H9 (cell line): ENCODE measurements around the gene GPR150. TPM values are rescaled to one million over a fixed set of nuclear protein-coding genes. Genes with fewer than 3 reads are reported as not detected.

Source experiments
- DNase-seq: peaks from one replicate; pipeline ENCODE4 v3.0.0-alpha.2; 2017
- H2AFZ ChIP-seq: one replicate; pipeline ENCODE4 v1.6.1; 2013; ENCODE audit warnings: mild to moderate bottlenecking, low read length, control low read depth, moderate library complexity
- H2AK5ac ChIP-seq: 2 replicates; pipeline ENCODE4 v1.6.1; 2013; ENCODE audit warnings: low read length, control low read depth, mixed read lengths; ENCODE audit not compliant: insufficient read length
- H2BK120ac ChIP-seq: one replicate; pipeline ENCODE4 v1.6.1; 2013; ENCODE audit warnings: low read depth, mild to moderate bottlenecking, low read length, control low read depth, inconsistent platforms; ENCODE audit not compliant: poor library complexity, severe bottlenecking
- H2BK12ac ChIP-seq: 2 replicates; pipeline ENCODE4 v1.6.1; 2013; ENCODE audit warnings: low read length, control low read depth, mixed read lengths, low read depth; ENCODE audit not compliant: insufficient read length
- H2BK15ac ChIP-seq: 2 replicates; pipeline ENCODE4 v1.6.1; 2013; ENCODE audit warnings: low read depth, low read length, control low read depth
- H2BK20ac ChIP-seq: one replicate; pipeline ENCODE4 v1.6.1; 2013; ENCODE audit warnings: low read depth, mild to moderate bottlenecking, low read length, control low read depth, inconsistent platforms; ENCODE audit not compliant: poor library complexity, severe bottlenecking
- H2BK5ac ChIP-seq: 2 replicates; pipeline ENCODE4 v1.6.1; 2013; ENCODE audit warnings: low read length, control low read depth, mixed read lengths; ENCODE audit not compliant: insufficient read length
- H3K14ac ChIP-seq: 2 replicates; pipeline ENCODE4 v1.6.1; 2013; ENCODE audit warnings: low read length, control low read depth; ENCODE audit not compliant: insufficient read depth
- H3K18ac ChIP-seq: 2 replicates; pipeline ENCODE4 v1.6.1; 2013; ENCODE audit warnings: low read depth, mild to moderate bottlenecking, mixed read lengths, low read length, control low read depth; ENCODE audit not compliant: insufficient read length
- H3K23ac ChIP-seq: 2 replicates; pipeline ENCODE4 v1.6.1; 2013; ENCODE audit warnings: low read length, control low read depth, mixed read lengths, low read depth; ENCODE audit not compliant: insufficient read length
- H3K23me2 ChIP-seq: 2 replicates; pipeline ENCODE4 v1.6.1; 2013; ENCODE audit warnings: low read depth, mild to moderate bottlenecking, mixed read lengths, low read length, control low read depth; ENCODE audit not compliant: insufficient read length, poor library complexity, severe bottlenecking
- H3K27ac ChIP-seq: 2 replicates; pipeline ENCODE4 v1.5.1; 2013; ENCODE audit warnings: low read length, control low read depth, mixed read lengths, low read depth; ENCODE audit not compliant: insufficient read length
- H3K27me3 ChIP-seq: 2 replicates; pipeline ENCODE4 v1.6.1; 2013; ENCODE audit warnings: low read length, control low read depth, inconsistent platforms; ENCODE audit not compliant: insufficient read depth
- H3K4ac ChIP-seq: 2 replicates; pipeline ENCODE4 v1.6.1; 2013; ENCODE audit warnings: low read depth, mild to moderate bottlenecking, control low read depth, inconsistent platforms, low read length, moderate library complexity
- H3K4me1 ChIP-seq: 2 replicates; pipeline ENCODE4 v1.6.1; 2013; ENCODE audit warnings: low read length, control low read depth, inconsistent platforms; ENCODE audit not compliant: insufficient read depth
- H3K4me2 ChIP-seq: 2 replicates; pipeline ENCODE4 v1.6.1; 2013; ENCODE audit warnings: low read length, control low read depth, mixed read lengths; ENCODE audit not compliant: insufficient read length, insufficient read depth
- H3K56ac ChIP-seq: 2 replicates; pipeline ENCODE4 v1.6.1; 2013; ENCODE audit warnings: low read depth, mild to moderate bottlenecking, mixed read lengths, low read length, control low read depth; ENCODE audit not compliant: insufficient read length
- H3K79me1 ChIP-seq: 2 replicates; pipeline ENCODE4 v1.6.1; 2013; ENCODE audit warnings: low read depth, mild to moderate bottlenecking, moderate library complexity, low read length, control low read depth, inconsistent platforms; ENCODE audit not compliant: insufficient read depth, poor library complexity, severe bottlenecking
- H3K79me2 ChIP-seq: 2 replicates; pipeline ENCODE4 v1.6.1; 2013; ENCODE audit warnings: low read length, control low read depth, inconsistent platforms; ENCODE audit not compliant: insufficient read depth
- H3K9ac ChIP-seq: 2 replicates; pipeline ENCODE4 v1.6.1; 2013; ENCODE audit warnings: low read length, control low read depth, mixed read lengths; ENCODE audit not compliant: insufficient read length; ENCODE audit errors: extremely low read depth
- H3K9me3 ChIP-seq: one replicate; pipeline ENCODE4 v1.6.1; 2013; ENCODE audit warnings: low read depth, low read length, inconsistent platforms; ENCODE audit not compliant: control insufficient read depth
- H3T11ph ChIP-seq: one replicate; pipeline ENCODE4 v1.6.1; 2013; ENCODE audit warnings: mild to moderate bottlenecking, low read length, control low read depth, inconsistent platforms
- H4K20me1 ChIP-seq: one replicate; pipeline ENCODE4 v1.6.1; 2013; ENCODE audit not compliant: control insufficient read depth, insufficient read length, insufficient read depth
- H4K5ac ChIP-seq: 2 replicates; pipeline ENCODE4 v1.6.1; 2013; ENCODE audit warnings: low read depth, mild to moderate bottlenecking, mixed read lengths, low read length, control low read depth; ENCODE audit not compliant: insufficient read length
- H4K8ac ChIP-seq: replicated peaks from 2 replicates; pipeline ENCODE4 v1.6.1; 2013; ENCODE audit warnings: low read length, control low read depth, mixed read lengths, low read depth; ENCODE audit not compliant: insufficient read length
- H4K91ac ChIP-seq: 2 replicates; pipeline ENCODE4 v1.6.1; 2013; ENCODE audit warnings: low read depth, mild to moderate bottlenecking, moderate library complexity, mixed read lengths, low read length, control low read depth; ENCODE audit not compliant: insufficient read length
- H3K27ac Mint-ChIP-seq, 3 experiments: 2 replicates in 2 of 3; 3 replicates in 1 of 3; pipeline ENCODE4 v1.8.0; 2020 to 2021; ENCODE audit warnings: mixed read lengths in 3 of 3, mild to moderate bottlenecking in 1 of 3, moderate library complexity in 1 of 3
- H3K27me3 Mint-ChIP-seq: 2 replicates; pipeline ENCODE4 v1.8.0; 2021; ENCODE audit warnings: low read depth, mild to moderate bottlenecking, moderate library complexity, mixed read lengths
- H3K36me3 Mint-ChIP-seq, 3 experiments: 2 replicates in 2 of 3; 3 replicates in 1 of 3; pipeline ENCODE4 v1.8.0; 2020 to 2021; ENCODE audit warnings: low read depth in 3 of 3, mixed read lengths in 3 of 3; ENCODE audit not compliant: insufficient read depth in 1 of 3
- H3K4me1 Mint-ChIP-seq, 2 experiments: 2 replicates each; pipeline ENCODE4 v1.8.0; 2020; ENCODE audit warnings: mixed read lengths in 2 of 2
- H3K4me3 Mint-ChIP-seq, 2 experiments: 2 replicates in 1 of 2; 3 replicates in 1 of 2; pipeline ENCODE4 v1.8.0; 2020 to 2021; ENCODE audit warnings: mild to moderate bottlenecking in 2 of 2, mixed read lengths in 2 of 2, moderate library complexity in 1 of 2
- H3K9me3 Mint-ChIP-seq, 2 experiments: 2 replicates in 1 of 2; 3 replicates in 1 of 2; pipeline ENCODE4 v1.8.0; 2020; ENCODE audit warnings: mild to moderate bottlenecking in 2 of 2, mixed read lengths in 2 of 2, moderate library complexity in 1 of 2
- CTCF ChIP-seq: fragments of 200-600 bp; sonication (generic); conservative IDR thresholded peaks from 3 replicates; pipeline ENCODE4 v1.8.0; 2021; ENCODE audit warnings: antibody characterized with exemption, mild to moderate bottlenecking
- WGBS: extraction: QIAGEN DNeasy Blood & Tissue Kit; methylation state at CpG from one replicate; pipeline ENCODE4 v1.1.7; 2013; ENCODE audit warnings: missing lambda C conversion rate, low lambda C conversion rate, mixed read lengths; ENCODE audit not compliant: insufficient read length; ENCODE audit errors: extremely low coverage; 5-methylcytosine and 5-hydroxymethylcytosine counted together
- total RNA-seq: library from RNA; stranded (reverse); gene quantifications from 2 replicates; pipeline ENCODE4 v1.2.1, GENCODE V29; 2021

The GPR150 gene
- total RNA-seq, 1 experiment from 2014 or later, result not detected

GRCh38 chr5:95626701-95627100, 6.8 kb downstream of the GPR150 start:
- TF ChIP-seq CTCF, result no peak
- no peak overlapping the region for H2BK5ac ChIP-seq
- H4K8ac ChIP-seq, result no peak overlapping the region
- H3T11ph ChIP-seq, result no peak overlapping the region
- peaks cover 20% of the 10 kb centered on the region for H3K9me3 ChIP-seq
- H2AFZ ChIP-seq, result no peak overlapping the region
- no peak overlapping the region for H4K91ac ChIP-seq
- H3K4me3 Mint-ChIP-seq, result no peak overlapping the region
- H3K79me2 ChIP-seq, result no peaks in the 10 kb centered on the region
- peaks cover 32% of the 10 kb centered on the region for H3K27me3 Mint-ChIP-seq
- no peak overlapping the region for H4K5ac ChIP-seq
- no peak overlapping the region for H2BK12ac ChIP-seq
- no peak overlapping the region for H3K14ac ChIP-seq
- peaks cover 26 to 28% of the 10 kb centered on the region in 2 experiments for H3K9me3 Mint-ChIP-seq
- no peak overlapping the region for H2BK20ac ChIP-seq
- no peak overlapping the region for H3K56ac ChIP-seq
- H3K27me3 ChIP-seq, result peaks cover 7% of the 10 kb centered on the region; the same call in 1 of the 2 replicates
- DNase-seq, result no peak
- no peak overlapping the region for H3K18ac ChIP-seq
- no peaks in the 10 kb centered on the region for H4K20me1 ChIP-seq
- no peak overlapping the region for H3K4ac ChIP-seq
- peaks cover 1 to 7% of the 10 kb centered on the region in 2 experiments; a peak in 2 of 4 replicates for H3K4me1 Mint-ChIP-seq
- WGBS, result no CpG with 5 or more reads among the region's 1 CpG
- H3K27ac Mint-ChIP-seq, result no peak overlapping the region
- no peaks in the 10 kb centered on the region for H3K23me2 ChIP-seq
- H3K23ac ChIP-seq, result no peak overlapping the region
- H2AK5ac ChIP-seq, result no peak overlapping the region
- no peak overlapping the region for H2BK120ac ChIP-seq
- H3K9ac ChIP-seq, result no peak overlapping the region
- H3K4me2 ChIP-seq, result no peak overlapping the region
- no peaks in the 10 kb centered on the region for H3K4me1 ChIP-seq
- no peak overlapping the region for H2BK15ac ChIP-seq
- no peaks in the 10 kb centered on the region for H3K79me1 ChIP-seq
- peaks cover 15 to 30% (median 20%) of the 10 kb centered on the region in 3 experiments for H3K36me3 Mint-ChIP-seq
- H3K27ac ChIP-seq, result no peak overlapping the region
